Measurements from ENCODE around the gene ARID1B.

Gene ARID1B

GRCh38 chr6:157240960-157241311, 463.8 kb downstream of the ARID1B start:
- no peak for DNase-seq (ENCODE audit: low read depth in 2 of 2)

- no peak for DNase-seq (ENCODE audit: low read depth in 2 of 2)
These were observed 465.6 kb downstream of the ARID1B start for GRCh38 chr6:157242791-157243190.

GRCh38 chr6:157244175-157244574, 467.0 kb downstream of the ARID1B start:
- DNase-seq (ENCODE audit: low read depth in 2 of 2), result no peak

- DNase-seq (ENCODE audit: low read depth in 2 of 2), result no peak
These were observed 467.6 kb downstream of the ARID1B start for GRCh38 chr6:157244780-157245179.

- no peak for DNase-seq (ENCODE audit: low read depth in 2 of 2)
These were observed 468.3 kb downstream of the ARID1B start for GRCh38 chr6:157245436-157245835.

- no peak for DNase-seq (ENCODE audit: low read depth in 2 of 2)
These were observed 469.0 kb downstream of the ARID1B start for GRCh38 chr6:157246048-157246630.

- DNase-seq (ENCODE audit: low read depth in 2 of 2), result no peak
These were observed 469.8 kb downstream of the ARID1B start for GRCh38 chr6:157246771-157247484.

GRCh38 chr6:157248264-157248663, 471.1 kb downstream of the ARID1B start:
- no peak for DNase-seq (ENCODE audit: low read depth in 2 of 2)

GRCh38 chr6:157249826-157250225, 472.6 kb downstream of the ARID1B start:
- no peak for DNase-seq (ENCODE audit: low read depth in 2 of 2)

GRCh38 chr6:157251586-157252247, 474.5 kb downstream of the ARID1B start:
- DNase-seq (ENCODE audit: low read depth in 2 of 2), result no peak

GRCh38 chr6:157253017-157253416, 475.8 kb downstream of the ARID1B start:
- no peak for DNase-seq (ENCODE audit: low read depth in 2 of 2)

- DNase-seq (ENCODE audit: low read depth in 2 of 2), result no peak
These were observed 476.5 kb downstream of the ARID1B start for GRCh38 chr6:157253699-157254098.

GRCh38 chr6:157254538-157254937, 477.4 kb downstream of the ARID1B start:
- DNase-seq (ENCODE audit: low read depth in 2 of 2), result no peak

GRCh38 chr6:157255079-157255478, 477.9 kb downstream of the ARID1B start:
- DNase-seq (ENCODE audit: low read depth in 2 of 2), result no peak

GRCh38 chr6:157258878-157259277, 481.7 kb downstream of the ARID1B start:
- DNase-seq (ENCODE audit: low read depth in 2 of 2), result no peak

- no peak for DNase-seq (ENCODE audit: low read depth in 2 of 2)
These were observed 482.3 kb downstream of the ARID1B start for GRCh38 chr6:157259443-157259842.

Measured in stimulated activated CD8-positive, alpha-beta memory T cell treated with anti-CD3 and anti-CD28 coated beads, Interleukin-15, amount 100 ng/mL, for 48 hours (primary cell).